NCI-H2227 (cell line): ENCODE measurements around the gene GPR146.
"Not testable (repeated sequence)": the region's sequence is repeated elsewhere in the genome, so short reads cannot be mapped to it uniquely, and the experiment has no call there.

Source experiments
- DNase-seq: peaks from one replicate; lab custom pipeline; 2025; ENCODE audit not compliant: unreplicated experiment; lab: John Stamatoyannopoulos, UW

The GPR146 gene

GRCh38 chr7:1044189-1045068 lies at the start of gene GPR146:
Gene GPR146 (plus strand): TSS chr7:1044546. CDS start chr7:1057516, 12,970 bp downstream.
- DNase-seq = peak; percentile 94

- DNase-seq = no peak
Observed at GRCh38 chr7:994592-995308, 49.6 kb upstream of the GPR146 start.

DNA sequence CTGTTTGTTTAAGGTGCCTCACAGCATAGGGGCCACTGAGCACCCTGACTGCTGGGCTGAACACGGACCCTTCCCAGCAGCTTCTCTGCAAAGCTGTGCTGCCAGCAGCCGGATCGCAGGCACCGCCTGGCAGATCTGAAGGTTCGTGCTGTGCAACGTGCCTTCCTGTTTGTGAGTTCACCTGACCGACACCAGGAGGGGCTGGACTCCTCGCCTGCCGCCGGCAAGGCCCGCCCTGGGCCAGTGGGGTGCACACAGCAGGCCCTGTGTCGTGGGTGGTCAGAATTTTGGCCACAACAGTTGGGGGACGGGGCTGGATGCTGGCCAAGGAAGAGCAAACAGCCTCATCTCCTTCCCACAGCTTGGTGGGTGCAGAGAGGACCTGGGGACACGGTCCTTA lies 48.8 kb upstream of the GPR146 start:
- no peak for DNase-seq

DNA sequence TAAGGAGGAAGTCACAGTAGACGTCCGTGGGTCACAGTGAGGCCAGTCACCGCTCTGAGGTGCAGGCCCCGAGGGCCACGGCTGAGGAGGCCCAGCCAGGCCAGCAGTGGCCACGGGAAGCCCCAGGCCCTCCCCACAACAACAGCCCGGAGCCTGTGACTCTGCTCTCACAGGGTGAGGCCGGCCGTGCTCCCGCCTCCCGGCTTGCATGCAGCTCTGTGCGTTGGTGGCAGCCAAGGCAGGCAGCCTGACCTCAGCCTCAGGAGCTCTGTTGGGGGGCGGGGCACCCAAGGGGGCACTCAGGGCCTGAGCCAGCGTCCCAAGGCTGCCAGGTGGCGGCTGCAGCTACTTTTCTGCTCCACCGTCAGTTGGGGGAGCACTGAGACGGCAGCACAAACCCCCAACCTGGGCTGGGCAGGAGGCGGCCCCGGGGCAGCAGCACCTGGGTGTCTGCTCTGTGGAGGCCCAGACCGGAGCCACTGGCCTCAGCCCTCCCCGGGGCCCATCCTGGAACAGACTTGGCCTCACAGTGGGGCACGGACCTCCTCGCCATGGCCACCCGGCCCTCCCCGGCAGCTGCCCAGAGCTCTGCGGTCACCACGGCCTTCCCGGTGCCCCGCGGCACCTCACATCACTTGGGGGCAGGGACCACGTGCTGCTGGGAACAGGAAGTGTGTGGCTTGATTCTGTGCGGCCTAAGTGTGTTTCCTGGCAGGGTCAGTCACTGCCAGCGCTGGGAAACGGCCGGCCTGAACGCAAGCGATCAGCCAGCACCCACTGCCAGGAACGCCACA lies 48.1 kb upstream of the GPR146 start:
- no peak for DNase-seq

GRCh38 chr7:997404-998395 lies 46.6 kb upstream of the GPR146 start:
- peak; percentile 51 for DNase-seq

DNA sequence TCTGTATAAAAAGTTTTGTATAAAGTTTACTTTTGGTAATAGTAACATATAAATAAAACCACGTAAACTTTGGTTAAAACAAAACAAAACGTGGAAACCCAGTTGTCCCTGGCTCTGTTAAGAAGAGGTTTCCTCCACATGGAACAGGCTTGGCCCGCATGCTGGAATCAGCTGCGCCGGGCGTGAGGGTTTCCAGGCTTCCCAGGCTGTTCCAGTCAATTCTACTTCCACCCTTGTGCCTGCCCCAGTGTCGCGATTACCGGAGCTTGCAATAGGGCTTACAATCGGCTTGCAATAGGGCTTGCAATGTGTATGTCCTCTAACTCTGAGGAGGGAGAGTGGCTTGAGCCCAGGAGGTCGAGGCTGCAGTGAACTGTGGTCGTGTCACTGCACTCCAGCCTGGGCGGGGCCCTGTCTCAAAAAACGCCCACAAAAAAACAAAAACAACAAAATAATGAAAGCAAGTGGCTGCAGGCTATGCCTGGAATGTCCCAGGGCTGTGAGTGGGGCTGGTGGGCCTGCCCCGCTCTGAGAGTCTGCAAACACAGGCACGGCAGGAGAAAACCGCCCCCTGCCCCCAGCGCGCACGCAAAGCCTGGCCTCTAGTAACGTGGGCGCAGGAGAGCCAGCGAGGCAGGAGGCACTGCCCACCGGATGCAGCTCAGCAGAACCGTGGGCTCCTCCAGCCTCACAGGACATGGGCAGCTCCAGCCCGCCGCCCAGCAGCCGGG lies 45.0 kb upstream of the GPR146 start:
- DNase-seq = no peak

DNA sequence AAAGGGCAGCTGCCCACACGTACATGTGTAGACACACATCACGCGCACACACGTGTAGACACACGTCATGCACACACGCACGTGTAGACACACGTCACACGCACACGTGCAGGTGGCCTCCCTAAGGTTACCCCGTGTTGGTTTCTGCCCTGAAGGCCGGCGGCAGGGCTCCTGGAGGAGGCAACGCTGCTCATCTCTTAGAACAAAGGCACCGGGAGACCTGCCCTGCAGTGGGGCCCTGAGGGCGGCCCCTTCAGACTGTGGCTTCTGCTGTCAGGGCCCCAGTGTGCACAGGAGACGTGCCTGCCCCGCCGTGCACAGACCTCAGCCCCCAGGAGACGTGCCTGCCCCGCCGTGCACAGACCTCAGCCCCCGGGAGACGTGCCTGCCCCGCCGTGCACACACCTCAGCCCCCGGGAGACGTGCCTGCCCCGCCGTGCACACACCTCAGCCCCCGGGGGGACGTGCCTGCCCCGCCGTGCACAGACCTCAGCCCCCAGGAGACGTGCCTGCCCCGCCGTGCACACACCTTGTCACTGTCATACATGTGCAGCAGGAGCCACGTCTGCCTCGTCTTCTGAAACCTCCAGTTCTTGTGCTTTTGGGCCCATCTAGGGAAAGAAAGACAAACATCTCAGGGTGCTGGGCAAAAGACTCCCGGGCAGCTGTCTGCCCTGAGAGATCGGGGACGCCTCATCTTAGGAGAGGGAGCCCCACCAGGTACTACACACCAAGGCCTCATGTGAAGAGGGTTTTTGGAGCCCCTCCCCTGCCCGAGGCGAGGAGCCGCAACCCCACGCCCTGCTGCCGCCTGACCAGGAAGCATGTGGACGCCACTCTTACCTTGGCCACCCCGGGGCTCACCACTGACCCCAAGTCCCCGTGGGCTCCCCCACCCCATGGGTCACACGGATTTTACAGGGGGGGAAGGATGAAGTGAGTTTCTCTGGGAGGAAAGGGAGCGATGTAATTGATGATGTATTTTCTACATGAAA lies 44.1 kb upstream of the GPR146 start:
- no peak for DNase-seq

- not testable (repeated sequence) for DNase-seq
Observed at GRCh38 chr7:1001069-1001770, 43.1 kb upstream of the GPR146 start.

DNA sequence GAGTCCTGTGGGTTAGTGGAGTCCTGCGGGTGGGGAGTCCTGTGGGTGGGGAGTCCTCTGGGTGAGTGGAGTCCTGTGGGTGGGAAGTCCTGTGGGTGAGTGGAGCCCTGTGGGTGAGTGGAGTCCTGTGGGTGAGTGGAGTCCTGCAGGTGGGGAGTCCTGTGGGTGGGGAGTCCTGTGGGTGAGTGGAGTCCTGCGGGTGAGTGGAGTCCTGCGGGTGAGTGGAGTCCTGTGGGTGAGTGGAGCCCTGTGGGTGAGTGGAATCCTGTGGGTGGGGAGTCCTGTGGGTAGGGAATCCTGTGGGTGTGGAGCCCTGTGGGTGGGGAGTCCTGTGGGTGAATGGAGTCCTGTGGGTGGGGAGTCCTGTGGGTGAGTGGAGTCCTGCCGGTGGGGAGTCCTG lies 42.3 kb upstream of the GPR146 start:
- DNase-seq = not testable (repeated sequence)

- DNase-seq = not testable (repeated sequence)
Observed at GRCh38 chr7:1002445-1002844, 41.9 kb upstream of the GPR146 start.

GRCh38 chr7:1004018-1004852 lies 40.1 kb upstream of the GPR146 start:
- DNase-seq = no peak

DNA sequence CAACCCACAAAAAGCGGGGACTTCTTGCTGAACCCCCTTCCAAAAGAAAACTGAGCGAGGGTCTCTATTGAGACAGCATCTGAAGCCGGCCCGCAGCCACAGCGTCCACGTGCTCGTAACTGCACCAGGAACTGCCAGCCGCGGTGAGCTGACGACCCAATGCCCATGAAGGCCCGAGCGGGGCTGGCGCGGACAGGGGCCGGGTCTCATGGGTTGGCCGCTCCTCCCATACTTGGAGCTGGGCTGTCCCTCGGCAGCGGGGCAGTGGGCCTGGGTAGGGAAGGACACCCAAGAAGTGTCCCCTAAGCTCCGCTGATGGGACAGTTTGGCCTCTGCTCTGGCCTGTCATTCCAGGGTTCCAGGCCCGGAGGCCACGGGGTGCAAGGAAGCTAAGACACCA lies 39.0 kb upstream of the GPR146 start:
- no peak for DNase-seq

- DNase-seq = no peak
Observed at GRCh38 chr7:1007901-1008300, 36.4 kb upstream of the GPR146 start.

DNA sequence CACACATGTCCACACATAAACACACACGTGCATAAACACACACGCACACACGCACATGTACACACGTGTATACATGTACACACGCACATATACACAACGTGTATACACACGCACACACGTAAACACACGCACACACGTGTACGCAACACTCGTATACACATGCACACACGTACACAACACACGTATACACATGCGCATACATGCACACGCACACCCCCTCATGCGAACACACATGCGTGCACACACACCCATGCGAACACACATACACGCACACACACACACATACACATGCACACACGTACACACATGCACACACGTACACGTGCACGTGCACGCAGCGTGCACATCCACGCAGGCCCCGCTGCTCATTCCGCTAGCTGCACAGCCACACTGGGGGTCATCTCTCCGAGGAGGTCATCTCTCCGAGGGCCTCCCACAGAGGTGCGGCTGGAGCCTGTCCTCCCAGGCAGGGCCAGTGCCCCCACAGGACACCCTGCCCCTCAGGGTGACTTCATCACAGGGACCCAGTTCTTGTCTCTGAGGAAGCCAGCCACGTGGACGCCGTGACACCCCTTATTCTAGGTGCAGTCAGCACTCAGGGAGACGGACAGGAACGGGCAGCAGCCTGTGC lies 35.5 kb upstream of the GPR146 start:
- DNase-seq = no peak

DNA sequence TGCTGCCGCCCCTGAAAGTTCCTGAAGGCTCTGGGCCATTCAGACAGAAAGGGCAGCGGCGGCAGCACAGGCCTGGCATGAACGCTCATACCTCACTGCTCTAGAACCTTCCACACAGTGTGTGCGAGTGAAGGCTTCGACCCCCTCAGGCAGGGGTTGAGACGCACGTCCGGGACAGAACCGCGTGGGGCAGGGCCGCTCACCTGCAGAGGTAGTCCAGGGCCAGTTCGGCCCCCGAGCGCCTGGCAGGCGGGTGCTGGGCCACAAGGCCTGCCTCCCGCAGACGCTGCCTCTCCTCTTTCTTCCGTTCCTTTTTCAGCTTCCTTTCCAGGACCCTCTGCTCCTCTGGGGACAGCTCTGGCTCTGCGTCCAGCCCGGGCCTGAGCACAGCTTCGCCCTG lies 34.6 kb upstream of the GPR146 start:
- no peak for DNase-seq

- no peak for DNase-seq
Observed at GRCh38 chr7:1010226-1010625, 34.1 kb upstream of the GPR146 start.
